Osteoblast (primary cell): ENCODE data around the gene SLC66A1. TPM values are rescaled to one million over a fixed set of nuclear protein-coding genes. Genes with fewer than 3 reads are reported as not detected.

Experiments used
- DNase-seq: peaks from one replicate; pipeline ENCODE4 v3.0.0; 2011; ENCODE audit warnings: low spot score, mixed read lengths; ENCODE audit not compliant: insufficient read length; ENCODE audit errors: missing footprints
- H2AFZ ChIP-seq: 2 replicates; pipeline ENCODE4 v1.6.0; 2011; ENCODE audit warnings: mild to moderate bottlenecking, low read length
- H3K27ac ChIP-seq: 2 replicates; pipeline ENCODE4 v1.5.1; 2011; ENCODE audit warnings: mild to moderate bottlenecking, low read depth, low read length, moderate library complexity
- H3K27me3 ChIP-seq: 2 replicates; pipeline ENCODE4 v1.6.0; 2012; ENCODE audit warnings: mild to moderate bottlenecking, control low read depth, inconsistent platforms, low read length, moderate library complexity; ENCODE audit not compliant: insufficient read depth
- H3K36me3 ChIP-seq: 2 replicates; pipeline ENCODE4 v1.5.1; 2011; ENCODE audit warnings: mild to moderate bottlenecking, low read length, control low read depth, moderate library complexity; ENCODE audit not compliant: insufficient read depth
- H3K4me1 ChIP-seq: 2 replicates; pipeline ENCODE4 v1.5.1; 2011; ENCODE audit warnings: mild to moderate bottlenecking, low read length, control low read depth, moderate library complexity; ENCODE audit not compliant: insufficient read depth
- H3K4me2 ChIP-seq: 2 replicates; pipeline ENCODE4 v1.6.0; 2011; ENCODE audit warnings: mild to moderate bottlenecking, low read length; ENCODE audit not compliant: insufficient read depth
- H3K4me3 ChIP-seq: fragments of 200-600 bp; sonication (generic); 3 replicates; pipeline ENCODE4 v1.5.1; 2012; ENCODE audit warnings: mild to moderate bottlenecking, low read length, inconsistent platforms; ENCODE audit not compliant: insufficient read depth
- H3K79me2 ChIP-seq: 2 replicates; pipeline ENCODE4 v1.6.0; 2012; ENCODE audit warnings: mild to moderate bottlenecking, low read length, control low read depth, inconsistent platforms; ENCODE audit not compliant: insufficient read depth
- H3K9me3 ChIP-seq: 2 replicates; pipeline ENCODE4 v1.5.1; 2011; ENCODE audit warnings: low read depth, low read length, control low read depth
- H4K20me1 ChIP-seq: 2 replicates; pipeline ENCODE4 v1.6.0; 2012; ENCODE audit warnings: mild to moderate bottlenecking, low read length, control low read depth; ENCODE audit not compliant: insufficient read depth
- CTCF ChIP-seq: IDR thresholded peaks from 2 replicates; pipeline ENCODE4 v1.5.1; 2011; ENCODE audit warnings: mild to moderate bottlenecking, low read depth, low read length, moderate library complexity; ENCODE audit errors: extremely low read depth
- total RNA-seq: library from RNA; depleted of rRNA; stranded (reverse); fragments of >200 nt; gene quantifications from 2 replicates; pipeline ENCODE4 v1.2.3, GENCODE V29; 2012

The SLC66A1 gene
- total RNA-seq, 1 donor = 32.6 TPM

DNA sequence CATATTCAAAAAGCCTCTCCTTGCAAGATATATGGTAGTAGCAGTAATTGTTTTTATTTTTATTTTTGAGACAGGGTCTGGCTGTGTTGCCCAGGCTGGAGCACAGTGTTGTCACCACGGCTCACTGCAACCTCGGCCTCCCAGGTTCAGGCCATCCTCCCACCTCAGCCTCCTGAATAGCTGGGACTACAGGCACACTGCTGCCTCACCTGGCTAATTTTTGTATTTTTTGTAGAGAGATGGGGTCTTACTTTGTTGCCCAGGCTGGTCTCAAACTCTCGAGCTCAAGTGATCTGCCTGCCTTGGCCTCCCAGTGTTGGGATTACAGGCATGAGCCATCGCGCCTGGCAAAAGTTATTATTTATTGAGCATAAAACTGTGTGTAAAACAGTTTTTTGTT lies 38.4 kb downstream of the SLC66A1 start:
- Histone ChIP-seq H3K27me3 (no peaks in the 10 kb centered on the region), H3K27ac (no peak overlapping the region), H3K36me3 (peaks cover 64% of the 10 kb centered on the region), H3K4me2 (no peak overlapping the region), H3K9me3 (no peaks in the 10 kb centered on the region), H3K4me3 (no peak overlapping the region), H3K79me2 (peaks cover 11% of the 10 kb centered on the region), H2AFZ (no peak overlapping the region), H4K20me1 (peaks cover 12% of the 10 kb centered on the region), H3K4me1 (no peaks in the 10 kb centered on the region)
- no peak for TF ChIP-seq CTCF
- DNase-seq = no peak

DNA sequence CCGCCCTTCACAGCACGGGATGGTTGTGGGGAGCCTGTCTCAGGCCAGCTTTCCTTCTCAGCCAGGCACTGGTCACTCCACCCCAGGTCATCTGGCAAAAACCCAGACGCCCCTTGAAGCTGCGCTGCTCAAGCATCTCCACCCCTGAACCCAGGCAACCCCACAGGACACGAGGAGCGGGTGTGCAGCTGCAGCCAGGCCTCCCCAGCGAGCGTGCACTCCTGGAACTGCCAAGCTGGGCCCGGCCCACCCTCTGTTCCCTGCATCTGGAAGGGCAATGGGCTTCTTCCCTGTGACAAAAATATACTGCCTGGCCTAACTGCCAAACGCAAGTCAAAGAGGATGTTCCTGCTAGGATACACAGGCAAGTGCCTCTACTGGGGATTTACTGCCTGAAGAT lies 39.7 kb downstream of the SLC66A1 start:
- no peaks in the 10 kb centered on the region for H3K27me3 ChIP-seq
- no peak for TF ChIP-seq CTCF
- no peak overlapping the region for H3K27ac ChIP-seq
- H3K4me1 ChIP-seq = no peaks in the 10 kb centered on the region
- no peak for DNase-seq
- H3K4me3 ChIP-seq = no peak overlapping the region
- no peak overlapping the region for H2AFZ ChIP-seq
- no peak overlapping the region for H3K4me2 ChIP-seq
- peaks cover 77% of the 10 kb centered on the region for H3K36me3 ChIP-seq
- no peaks in the 10 kb centered on the region for H3K9me3 ChIP-seq
- H4K20me1 ChIP-seq = peaks cover 21% of the 10 kb centered on the region
- peaks cover 21% of the 10 kb centered on the region for H3K79me2 ChIP-seq

DNA sequence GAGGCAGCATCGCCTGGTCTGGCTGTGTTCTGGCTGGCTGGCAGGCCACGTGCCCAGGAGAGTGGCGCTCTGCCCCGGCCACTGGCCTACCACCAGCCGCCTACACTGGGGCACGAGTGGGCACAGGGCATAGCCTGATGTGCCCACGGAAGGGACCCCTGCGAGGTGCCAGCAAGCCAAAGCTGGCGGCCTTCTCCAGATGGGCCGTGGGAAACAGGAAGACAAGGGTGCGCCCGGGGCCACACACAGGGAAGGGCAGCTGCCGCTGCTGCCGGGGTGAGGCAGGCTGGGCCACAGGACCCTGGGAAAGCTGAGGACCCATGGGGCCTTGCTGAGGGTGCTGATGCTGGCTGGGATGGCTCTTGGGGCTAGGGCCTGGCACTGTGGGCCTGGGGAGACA lies 40.7 kb downstream of the SLC66A1 start:
- no peak overlapping the region for H3K4me2 ChIP-seq
- H3K36me3 ChIP-seq = peaks cover 79% of the 10 kb centered on the region
- peaks cover 28% of the 10 kb centered on the region for H4K20me1 ChIP-seq
- no peak for TF ChIP-seq CTCF
- peaks cover 26% of the 10 kb centered on the region for H3K79me2 ChIP-seq
- no peak overlapping the region for H3K4me3 ChIP-seq
- H2AFZ ChIP-seq = no peak overlapping the region
- no peak overlapping the region for H3K27ac ChIP-seq
- no peaks in the 10 kb centered on the region for H3K4me1 ChIP-seq
- no peak for DNase-seq
- H3K27me3 ChIP-seq = no peaks in the 10 kb centered on the region
- H3K9me3 ChIP-seq = no peaks in the 10 kb centered on the region

GRCh38 chr1:19353596-19353995 lies 41.5 kb downstream of the SLC66A1 start:
- peaks cover 35% of the 10 kb centered on the region for H4K20me1 ChIP-seq
- peaks cover 71% of the 10 kb centered on the region for H3K36me3 ChIP-seq
- DNase-seq = no peak
- H3K27me3 ChIP-seq = no peaks in the 10 kb centered on the region
- H3K4me2 ChIP-seq = no peak overlapping the region
- no peak overlapping the region for H3K4me3 ChIP-seq
- H2AFZ ChIP-seq = no peak overlapping the region
- peaks cover 31% of the 10 kb centered on the region for H3K79me2 ChIP-seq
- no peaks in the 10 kb centered on the region for H3K4me1 ChIP-seq
- no peak for TF ChIP-seq CTCF
- H3K9me3 ChIP-seq = no peaks in the 10 kb centered on the region
- no peak overlapping the region for H3K27ac ChIP-seq
